SK-N-SH (cell line): ENCODE results near the gene OR10A3.

Experiments used
- NRF1 ChIP-seq: IDR thresholded peaks from 2 replicates; pipeline ENCODE4 v1.6.1; 2012; ENCODE audit warnings: low read depth, mild to moderate bottlenecking, low read length
- TF ChIP-seq, protein P1 (sequence below): IDR thresholded peaks from 2 replicates; pipeline ENCODE4; 2012

DNA sequence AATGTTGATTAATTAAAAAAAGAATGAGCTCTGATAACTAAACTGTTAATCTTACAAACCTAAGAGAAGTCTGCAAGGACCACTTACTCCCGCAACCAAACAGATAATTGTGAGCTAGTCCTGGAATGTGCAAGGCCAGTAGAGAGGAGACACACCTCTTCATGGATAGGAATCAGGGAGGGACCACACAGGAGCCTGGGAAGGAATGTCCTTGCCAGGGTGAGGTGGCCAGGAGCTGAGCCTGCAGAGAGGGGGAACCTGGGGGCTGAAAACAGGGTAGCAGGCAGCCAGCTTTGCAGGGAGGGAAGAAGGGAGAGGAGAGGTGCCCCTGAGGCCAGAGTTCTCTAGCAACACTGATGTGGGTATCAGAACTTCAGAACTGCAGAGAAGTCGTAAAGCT is 33.2 kb upstream of the OR10A3 start:
- TF ChIP-seq, protein P1, sequence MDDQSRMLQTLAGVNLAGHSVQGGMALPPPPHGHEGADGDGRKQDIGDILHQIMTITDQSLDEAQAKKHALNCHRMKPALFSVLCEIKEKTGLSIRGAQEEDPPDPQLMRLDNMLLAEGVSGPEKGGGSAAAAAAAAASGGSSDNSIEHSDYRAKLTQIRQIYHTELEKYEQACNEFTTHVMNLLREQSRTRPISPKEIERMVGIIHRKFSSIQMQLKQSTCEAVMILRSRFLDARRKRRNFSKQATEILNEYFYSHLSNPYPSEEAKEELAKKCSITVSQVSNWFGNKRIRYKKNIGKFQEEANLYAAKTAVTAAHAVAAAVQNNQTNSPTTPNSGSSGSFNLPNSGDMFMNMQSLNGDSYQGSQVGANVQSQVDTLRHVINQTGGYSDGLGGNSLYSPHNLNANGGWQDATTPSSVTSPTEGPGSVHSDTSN: no peak
- no peak for TF ChIP-seq NRF1
